OCI-LY3 (cell line): ENCODE measurements around the gene ATP7A.
"Not testable (repeated sequence)": the region's sequence is repeated elsewhere in the genome, so short reads cannot be mapped to it uniquely, and the experiment has no call there.

ENCODE experiments used
- H2AFZ ChIP-seq: fragments of 200-600, 300-600 bp; shearing (Covaris generic); 2 replicates; pipeline ENCODE4 v1.6.0; 2014; ENCODE audit warnings: antibody characterized with exemption, low read depth, low read length
- H3K27ac ChIP-seq: fragments of 200-600, 300-600 bp; sonication (generic); 2 replicates; pipeline ENCODE4 v1.5.1; 2014; ENCODE audit warnings: mild to moderate bottlenecking, low read length, moderate library complexity, mixed read lengths
- H3K27me3 ChIP-seq: fragments of 200-600, 300-600 bp; sonication (generic); 2 replicates; pipeline ENCODE4 v1.6.1; 2014; ENCODE audit warnings: low read depth, low read length, mixed read lengths
- H3K36me3 ChIP-seq: fragments of 200-600, 300-600 bp; sonication (generic); replicated peaks from 2 replicates; pipeline ENCODE3; 2014; ENCODE audit warnings: low read depth, low read length, mixed read lengths
- H3K4me1 ChIP-seq: fragments of 300-600, 200-600 bp; sonication (generic); 2 replicates; pipeline ENCODE4 v1.6.1; 2014; ENCODE audit warnings: low read length, mixed read lengths
- H3K4me2 ChIP-seq: fragments of 200-600, 300-600 bp; sonication (generic); 2 replicates; pipeline ENCODE4 v1.6.1; 2014; ENCODE audit warnings: low read length, mixed read lengths
- H3K4me3 ChIP-seq: fragments of 300-600, 200-600 bp; sonication (generic); 2 replicates; pipeline ENCODE4 v1.5.1; 2014; ENCODE audit warnings: antibody characterized with exemption, mild to moderate bottlenecking, low read length, moderate library complexity
- H3K79me2 ChIP-seq: fragments of 300-600, 200-600 bp; shearing (Covaris generic); 2 replicates; pipeline ENCODE4 v1.6.1; 2014; ENCODE audit warnings: mild to moderate bottlenecking, low read length, mixed read lengths
- H3K9ac ChIP-seq: fragments of 300-600, 200-600 bp; shearing (Covaris generic); 2 replicates; pipeline ENCODE4 v1.6.0; 2014; ENCODE audit warnings: mild to moderate bottlenecking, low read length, moderate library complexity
- H3K9me3 ChIP-seq: fragments of 200-600, 300-600 bp; shearing (Covaris generic); 2 replicates; pipeline ENCODE4 v1.6.1; 2014; ENCODE audit warnings: low read length, mixed read lengths; ENCODE audit not compliant: insufficient read depth
- H4K20me1 ChIP-seq: fragments of 200-600, 300-600 bp; sonication (generic); 2 replicates; pipeline ENCODE4 v1.6.1; 2016; ENCODE audit warnings: low read length, mixed read lengths; ENCODE audit not compliant: insufficient read depth
- CTCF ChIP-seq: fragments of 200-600, 300-600 bp; sonication (generic); IDR thresholded peaks from 2 replicates; pipeline ENCODE4 v1.5.1; 2014; ENCODE audit warnings: antibody characterized with exemption, low read length, low read depth
- EZH2phosphoT487 ChIP-seq: fragments of 200-600 bp; shearing (Covaris generic); IDR thresholded peaks from 2 replicates; pipeline ENCODE4 v1.6.1; 2018; ENCODE audit warnings: antibody characterized with exemption, mixed run types, low read depth

Gene ATP7A

GRCh38 chrX:77917294-77917933 is 6.9 kb downstream of the ATP7A start:
- no peak overlapping the region for H3K27ac ChIP-seq
- peaks cover 9% of the 10 kb centered on the region; the same call in 1 of the 2 replicates for H3K4me1 ChIP-seq
- H4K20me1 ChIP-seq: no peaks in the 10 kb centered on the region
- H3K36me3 ChIP-seq: no peaks in the 10 kb centered on the region
- no peak overlapping the region for H3K9ac ChIP-seq
- H3K79me2 ChIP-seq: peaks cover 7% of the 10 kb centered on the region; the same call in 1 of the 2 replicates
- H3K4me3 ChIP-seq: peak overlapping the region; percentile 50
- TF ChIP-seq EZH2phosphoT487: no peak
- no peak for TF ChIP-seq CTCF
- no peak overlapping the region for H2AFZ ChIP-seq
- peak overlapping the region; percentile 51 for H3K4me2 ChIP-seq
- H3K27me3 ChIP-seq: no peaks in the 10 kb centered on the region
- no peaks in the 10 kb centered on the region for H3K9me3 ChIP-seq

GRCh38 chrX:77918568-77918967 is 8.1 kb downstream of the ATP7A start:
- H3K36me3 ChIP-seq: no peaks in the 10 kb centered on the region
- H3K9me3 ChIP-seq: no peaks in the 10 kb centered on the region
- H3K4me3 ChIP-seq: no peak overlapping the region
- H4K20me1 ChIP-seq: no peaks in the 10 kb centered on the region
- H3K79me2 ChIP-seq: peaks cover 6% of the 10 kb centered on the region; the same call in 1 of the 2 replicates
- no peak overlapping the region for H3K27ac ChIP-seq
- H3K27me3 ChIP-seq: no peaks in the 10 kb centered on the region
- H3K9ac ChIP-seq: no peak overlapping the region
- TF ChIP-seq EZH2phosphoT487: no peak
- no peak for TF ChIP-seq CTCF
- H3K4me2 ChIP-seq: no peak overlapping the region
- H2AFZ ChIP-seq: no peak overlapping the region
- peaks cover 9% of the 10 kb centered on the region; the same call in 1 of the 2 replicates for H3K4me1 ChIP-seq

- not testable (repeated sequence) for H3K9me3 ChIP-seq, H3K9ac ChIP-seq, H4K20me1 ChIP-seq, H3K27ac ChIP-seq, H3K79me2 ChIP-seq, H3K4me3 ChIP-seq, H3K4me1 ChIP-seq, H3K36me3 ChIP-seq, H2AFZ ChIP-seq, H3K27me3 ChIP-seq
- H3K4me2 ChIP-seq: peak overlapping the region; percentile 7; the same call in 1 of the 2 replicates
These were observed 8.9 kb downstream of the ATP7A start for GRCh38 chrX:77919370-77919769.

- Histone ChIP-seq H2AFZ (no peak overlapping the region), H3K27ac (no peak overlapping the region), H4K20me1 (no peaks in the 10 kb centered on the region), H3K36me3 (no peaks in the 10 kb centered on the region), H3K27me3 (no peaks in the 10 kb centered on the region), H3K79me2 (peaks cover 4% of the 10 kb centered on the region; the same call in 1 of the 2 replicates), H3K9ac (no peak overlapping the region), H3K4me2 (no peak overlapping the region), H3K4me3 (no peak overlapping the region), H3K9me3 (no peaks in the 10 kb centered on the region), H3K4me1 (peaks cover 13% of the 10 kb centered on the region; the same call in 1 of the 2 replicates)
- TF ChIP-seq EZH2phosphoT487 (no peak), CTCF (no peak)
These were observed 12.3 kb downstream of the ATP7A start for GRCh38 chrX:77922787-77923186.
